HG03460 (cell line): ENCODE results near the gene CC2D1A.

Experiments
- ATAC-seq: cut with Tn5 transposase; IDR thresholded peaks from one replicate; pipeline ENCODE4 v1.9.1; 2021; ENCODE audit not compliant: unreplicated experiment

Gene CC2D1A

GRCh38 chr19:13876834-13877233 is 29.2 kb upstream of the CC2D1A start, which contains the start of gene NANOS3:
Gene NANOS3 (plus strand): TSS chr19:13877134. CDS start chr19:13877249, 115 bp downstream.
- ATAC-seq, result no peak

- no peak for ATAC-seq
These were observed 28.7 kb upstream of the CC2D1A start for GRCh38 chr19:13877303-13877702.

- ATAC-seq, result peak; percentile 72
These were observed 25.6 kb upstream of the CC2D1A start for GRCh38 chr19:13880059-13881043.

- ATAC-seq, result no peak
These were observed 24.7 kb upstream of the CC2D1A start for GRCh38 chr19:13881251-13881691.

- ATAC-seq, result no peak
These were observed 24.1 kb upstream of the CC2D1A start for GRCh38 chr19:13881692-13882418.

GRCh38 chr19:13882419-13882795 is 23.6 kb upstream of the CC2D1A start:
- ATAC-seq, result no peak

GRCh38 chr19:13882836-13883235 is 23.2 kb upstream of the CC2D1A start:
- ATAC-seq, result no peak

GRCh38 chr19:13883516-13884064 is 22.4 kb upstream of the CC2D1A start:
- no peak for ATAC-seq

GRCh38 chr19:13884726-13885591 is 21.0 kb upstream of the CC2D1A start:
- no peak for ATAC-seq

- ATAC-seq, result no peak
These were observed 20.1 kb upstream of the CC2D1A start for GRCh38 chr19:13885826-13886365.

GRCh38 chr19:13887018-13887436 is 19.0 kb upstream of the CC2D1A start:
- no peak for ATAC-seq

- no peak for ATAC-seq
These were observed 18.5 kb upstream of the CC2D1A start for GRCh38 chr19:13887517-13887916.

- no peak for ATAC-seq
These were observed 17.7 kb upstream of the CC2D1A start for GRCh38 chr19:13888281-13888680.

- ATAC-seq, result no peak
These were observed 15.9 kb upstream of the CC2D1A start for GRCh38 chr19:13890136-13890535.

GRCh38 chr19:13892870-13893269 is 13.1 kb upstream of the CC2D1A start:
- ATAC-seq, result no peak

- ATAC-seq, result no peak
These were observed 11.4 kb upstream of the CC2D1A start for GRCh38 chr19:13894552-13894951.

GRCh38 chr19:13896227-13896626 is 9.8 kb upstream of the CC2D1A start:
- no peak for ATAC-seq

- ATAC-seq, result no peak
These were observed 6.6 kb upstream of the CC2D1A start for GRCh38 chr19:13899393-13899792.

GRCh38 chr19:13899912-13900584 is 6.0 kb upstream of the CC2D1A start:
- no peak for ATAC-seq
